K562 (cell line): ENCODE data around the gene TMA7B. TPM values are rescaled to one million over a fixed set of nuclear protein-coding genes. Genes with fewer than 3 reads are reported as not detected.

Experiments used
- CBX5 ChIP-seq: IDR thresholded peaks from 2 replicates; pipeline ENCODE4 v1.6.1; 2014; ENCODE audit warnings: low read depth, borderline replicate concordance
- ETV1 ChIP-seq: fragments of 450-650 bp; conservative IDR thresholded peaks from 2 replicates; pipeline ENCODE4 v1.6.1; 2016; ENCODE audit warnings: missing genetic modification characterization, control low read depth, low read depth, missing compliant biosample characterization
- HOXB6 ChIP-seq: fragments of 250-450 bp; sonication (Bioruptor Pico); IDR thresholded peaks from 2 replicates; pipeline ENCODE4 v1.5.1; 2022; ENCODE audit warnings: mild to moderate bottlenecking, borderline replicate concordance
- NFRKB ChIP-seq: fragments of 450-650 bp; IDR thresholded peaks from 2 replicates; pipeline ENCODE4 v1.6.1; 2016; ENCODE audit warnings: low read depth
- NR2C2 ChIP-seq, 2 experiments: fragments of 200-800 bp in 1 of 2; sonication (Bioruptor generic) in 1 of 2; sonication (generic) in 1 of 2; formaldehyde crosslinking in 1 of 2; IDR thresholded peaks; 2 replicates each; pipeline versions ENCODE4 v1.6.1 to v1.8.0; 2016 to 2022; ENCODE audit warnings: mild to moderate bottlenecking in 1 of 2, missing compliant biosample characterization in 1 of 2, missing genetic modification characterization in 1 of 2, missing genetic modification reagents in 1 of 2
- REST ChIP-seq, 2 experiments: fragments of 450-650 bp; formaldehyde crosslinking in 1 of 2; IDR thresholded peaks; 2 replicates each; pipeline versions ENCODE4 v1.4.0 to v1.6.1; 2014 to 2020; ENCODE audit warnings: mild to moderate bottlenecking in 2 of 2, borderline replicate concordance in 1 of 2, low read depth in 1 of 2
- SMAD4 ChIP-seq: fragments of 250-450 bp; sonication (Bioruptor Pico); conservative IDR thresholded peaks from 2 replicates; pipeline ENCODE4 v1.8.0; 2021; ENCODE audit warnings: inconsistent platforms, mild to moderate bottlenecking, moderate library complexity
- SMARCA4 ChIP-seq: fragments of 450-650 bp; IDR thresholded peaks from 2 replicates; pipeline ENCODE4 v1.6.1; 2016
- TBL1XR1 ChIP-seq, 2 experiments: IDR thresholded peaks; 2 replicates each; pipeline ENCODE4 v1.6.1; 2012; ENCODE audit warnings: improper control_type of control experiment in 2 of 2, low read length in 2 of 2, mild to moderate bottlenecking in 1 of 2
- ZNF592 ChIP-seq: fragments of 450-650 bp; IDR thresholded peaks from 2 replicates; pipeline ENCODE4 v1.6.1; 2017; ENCODE audit warnings: antibody characterized with exemption, mild to moderate bottlenecking
- polyA plus RNA-seq, 8 experiments: library from polyadenylated mRNA; depleted of rRNA in 4 of 8; stranded (reverse) in 5 of 8; unstranded in 3 of 8; fragments of >200 nt; fragmentation: Nextera tagmentation in 2 of 8; fragmentation: Illumina TruSeq in 1 of 8; extraction: Ambion mirVana in 2 of 8; extraction: Trizol in 1 of 8; gene quantifications; 2 replicates each; pipeline versions ENCODE4 v1.2.1 to v1.2.3, GENCODE V29; 2011 to 2014; ENCODE audit warnings: inconsistent platforms in 1 of 8, missing spikeins in 1 of 8
- total RNA-seq, 7 experiments: library from RNA; depleted of rRNA in 6 of 7; stranded (reverse); fragments of >200 nt in 6 of 7; fragmentation: Illumina TruSeq in 2 of 7; extraction: Trizol in 2 of 7; gene quantifications; 2 replicates each; pipeline versions ENCODE4 v1.2.1 to v1.2.3, GENCODE V29; 2011 to 2021; ENCODE audit warnings: low replicate concordance in 1 of 7
- TF ChIP-seq, protein P1 (sequence below): sonication (generic); formaldehyde crosslinking; IDR thresholded peaks from 2 replicates; pipeline ENCODE4 v1.8.0; 2022; ENCODE audit warnings: missing genetic modification reagents, mild to moderate bottlenecking, borderline replicate concordance

Gene TMA7B
- total and polyA plus RNA-seq, 9 of the 15 experiments (the other 6 are each of a cell fraction or from before 2014, with no cell fraction given): 5.6 to 14.2 (median 11.8) TPM

DNA sequence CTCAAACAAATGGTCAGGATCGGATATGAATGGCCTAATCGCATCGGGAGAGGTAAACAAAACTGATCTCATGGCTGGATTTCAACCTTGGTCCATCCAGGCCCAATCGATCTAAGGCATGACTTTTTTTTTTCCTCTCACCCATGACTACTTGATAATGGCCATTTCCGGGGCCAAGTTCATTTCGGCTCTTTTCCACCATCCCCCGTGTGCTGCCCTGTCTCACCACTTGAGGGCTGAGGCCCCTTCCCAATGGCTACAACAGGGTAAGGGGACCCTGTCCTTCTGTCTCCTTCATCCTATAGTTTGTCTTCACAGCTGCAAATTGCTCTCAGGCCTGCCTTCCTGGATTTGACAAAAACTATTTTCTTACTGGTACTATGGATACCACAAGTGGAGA lies 32.7 kb upstream of the TMA7B start (continued):
- TF ChIP-seq REST (IDR thresholded peaks at IDR 0.05; ENCODE audit: borderline replicate concordance) (peak; percentile 21; the same call in 1 of the 2 replicates), REST (CRISPR knock-in tag; IDR thresholded peaks at IDR 0.05; ENCODE audit: low read depth) (no peak), TBL1XR1 (IDR thresholded peaks at IDR 0.05; ENCODE audit: low read length in 2 of 2) (no peak), CBX5 (no peak), SMARCA4 (no peak), ZNF592 (peak; percentile 74), NR2C2 (CRISPR knock-in tag; IDR thresholded peaks at IDR 0.05) (no peak), NR2C2 (tag; IDR thresholded peaks at IDR 0.05) (peak; percentile 68), NFRKB (0 out of 2 replicates have a peak, but pooled peaks have one; percentile 29), SMAD4 (CRISPR knock-in tag) (peak; percentile 47; the same call in 1 of the 2 replicates), HOXB6 (CRISPR knock-in tag) (no peak), ETV1 (peak; percentile 46; the same call in 1 of the 2 replicates)
- TF ChIP-seq, protein P1, sequence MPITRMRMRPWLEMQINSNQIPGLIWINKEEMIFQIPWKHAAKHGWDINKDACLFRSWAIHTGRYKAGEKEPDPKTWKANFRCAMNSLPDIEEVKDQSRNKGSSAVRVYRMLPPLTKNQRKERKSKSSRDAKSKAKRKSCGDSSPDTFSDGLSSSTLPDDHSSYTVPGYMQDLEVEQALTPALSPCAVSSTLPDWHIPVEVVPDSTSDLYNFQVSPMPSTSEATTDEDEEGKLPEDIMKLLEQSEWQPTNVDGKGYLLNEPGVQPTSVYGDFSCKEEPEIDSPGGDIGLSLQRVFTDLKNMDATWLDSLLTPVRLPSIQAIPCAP (CRISPR knock-in tag): no peak
